GM12801 (cell line): ENCODE data around the gene TRIP10.

ENCODE experiments used
- CTCF ChIP-seq: IDR thresholded peaks from one replicate; pipeline ENCODE4 v1.5.1; 2011; ENCODE audit warnings: control low read depth; ENCODE audit not compliant: insufficient read length; ENCODE audit errors: extremely low read depth

Gene TRIP10

GRCh38 chr19:6707658-6708018 is 31.8 kb upstream of the TRIP10 start:
- TF ChIP-seq CTCF = no peak

- no peak for TF ChIP-seq CTCF
Observed at GRCh38 chr19:6708346-6708745, 31.1 kb upstream of the TRIP10 start.

GRCh38 chr19:6709549-6709948 is 29.9 kb upstream of the TRIP10 start:
- TF ChIP-seq CTCF = no peak

- no peak for TF ChIP-seq CTCF
Observed at GRCh38 chr19:6710273-6711077, 29.0 kb upstream of the TRIP10 start.

- TF ChIP-seq CTCF = no peak
Observed at GRCh38 chr19:6711078-6711361, 28.5 kb upstream of the TRIP10 start.

GRCh38 chr19:6711605-6712004 is 27.9 kb upstream of the TRIP10 start:
- no peak for TF ChIP-seq CTCF

- TF ChIP-seq CTCF = no peak
Observed at GRCh38 chr19:6712231-6712630, 27.2 kb upstream of the TRIP10 start.
